NK-92 (cell line): Measurements from ENCODE around the gene ADORA1.

ENCODE experiments used
- DNase-seq: peaks from one replicate; lab custom pipeline; 2025; ENCODE audit not compliant: unreplicated experiment; lab: John Stamatoyannopoulos, UW

The ADORA1 gene

GRCh38 chr1:203140743-203141520, 13.4 kb downstream of the ADORA1 start:
- DNase-seq = no peak

GRCh38 chr1:203142124-203142523, 14.6 kb downstream of the ADORA1 start:
- no peak for DNase-seq

GRCh38 chr1:203142684-203143408, 15.3 kb downstream of the ADORA1 start:
- DNase-seq = no peak

GRCh38 chr1:203143641-203144040, 16.1 kb downstream of the ADORA1 start:
- no peak for DNase-seq

- DNase-seq = no peak
Measured at GRCh38 chr1:203144661-203145060, 17.1 kb downstream of the ADORA1 start.

GRCh38 chr1:203145321-203146041, 18.0 kb downstream of the ADORA1 start:
- DNase-seq = no peak

- DNase-seq = no peak
Measured at GRCh38 chr1:203146042-203146369, 18.5 kb downstream of the ADORA1 start.

GRCh38 chr1:203146537-203146936, 19.0 kb downstream of the ADORA1 start:
- no peak for DNase-seq

GRCh38 chr1:203147376-203147775, 19.9 kb downstream of the ADORA1 start:
- DNase-seq = no peak

GRCh38 chr1:203148127-203148526, 20.6 kb downstream of the ADORA1 start:
- no peak for DNase-seq

GRCh38 chr1:203148579-203148978, 21.1 kb downstream of the ADORA1 start:
- DNase-seq = no peak

- DNase-seq = no peak
Measured at GRCh38 chr1:203149188-203149840, 21.8 kb downstream of the ADORA1 start.

- no peak for DNase-seq
Measured at GRCh38 chr1:203150511-203151297, 23.2 kb downstream of the ADORA1 start.

GRCh38 chr1:203151362-203152157, 24.0 kb downstream of the ADORA1 start:
- DNase-seq = no peak

- no peak for DNase-seq
Measured at GRCh38 chr1:203152158-203153034, 24.9 kb downstream of the ADORA1 start.

- no peak for DNase-seq
Measured at GRCh38 chr1:203153051-203153988, 25.8 kb downstream of the ADORA1 start.

GRCh38 chr1:203153989-203154821, 26.7 kb downstream of the ADORA1 start:
- no peak for DNase-seq
